ENCODE data around the gene RAB5IF. TPM values are rescaled to one million over a fixed set of nuclear protein-coding genes. Genes with fewer than 3 reads are reported as not detected.
A peak's percentile ranks its signal among the peaks of the same experiment; 100 is the strongest.

The RAB5IF gene
- total and polyA plus RNA-seq, 10 of the 15 experiments (the other 5 are each of a cell fraction or from before 2014, with no cell fraction given), result 19.4 to 246 (median 92.0) TPM

GRCh38 chr20:36593347-36593929 lies 12.1 kb upstream of the RAB5IF start:
- ChIA-PET POLR2A (interaction anchor here (0.7 to 4.1 kb wide), 9 partner anchors 8 to 289 kb away, joined by 3 to 87 read pairs (median 7); partner anchors contain the start of genes RAB5IF and TGIF2), SMC1A (ENCODE audit: uncharacterized antibody, unreplicated experiment) (interaction anchor here (1.0 to 9.1 kb wide), 8 partner anchors 9 to 273 kb away, joined by 3 to 98 read pairs (median 10); partner anchors contain the start of genes RAB5IF and TGIF2), CTCF (interaction anchor here (0.6 to 4.8 kb wide), 8 partner anchors 11 to 161 kb away, joined by 3 to 74 read pairs (median 4); partner anchors contain the start of genes RAB5IF and TGIF2), RAD21 (ENCODE audit: unreplicated experiment) (interaction anchor here (0.7 to 5.1 kb wide), 12 partner anchors 11 to 293 kb away, joined by 3 to 93 read pairs (median 6); partner anchors contain the start of genes NDRG3, RAB5IF and TGIF2)
- no peak overlapping the region for H2AFZ ChIP-seq (ENCODE audit: control insufficient read depth, low read depth, low read length)
- H3K4me2 ChIP-seq (ENCODE audit: control insufficient read depth, insufficient read depth), result peak overlapping the region; percentile 88; the same call in 1 of the 2 replicates
- FAIRE-seq, result no peak
- in situ Hi-C loops (cut with MboI) (no loop called here), intact Hi-C loops (cut with micrococcal nuclease; ENCODE audit: unreplicated experiment) (no loop called here)
- 74% methylated on average over 5 of the region's 5 CpGs for WGBS (ENCODE audit: insufficient coverage, insufficient replicate concordance, low lambda C conversion rate, missing lambda C conversion rate)
- no peaks in the 10 kb centered on the region for H3K27me3 ChIP-seq (replicated peaks in 1 of 2; ENCODE audit: control insufficient read depth in 2 of 2, insufficient read depth in 2 of 2, low read length in 1 of 2)
- no peak overlapping the region; the same call in 1 of the 2 replicates for H3K4me3 ChIP-seq
- peaks cover 3% of the 10 kb centered on the region for H3K79me2 ChIP-seq (ENCODE audit: control insufficient read depth, insufficient read depth, low read length)
- no peak for ATAC-seq
- no peak for DNase-seq (ENCODE audit: low read depth, low spot score)
- H3K27ac ChIP-seq (ENCODE audit: control insufficient read depth, insufficient read depth), result peak overlapping the region; percentile 99
- H3K9me3 ChIP-seq (replicated peaks; ENCODE audit: control insufficient read depth, insufficient read depth, low read length), result no peaks in the 10 kb centered on the region
- peak overlapping the region; percentile 68 for H3K9ac ChIP-seq (ENCODE audit: control insufficient read depth, insufficient read depth, low read length)
- H4K20me1 ChIP-seq (ENCODE audit: control insufficient read depth, insufficient read depth), result no peaks in the 10 kb centered on the region
- peaks cover 36% of the 10 kb centered on the region for H3K4me1 ChIP-seq (ENCODE audit: control insufficient read depth, insufficient read depth, low read length)
- peaks cover 11% of the 10 kb centered on the region in 2 experiments for H3K36me3 ChIP-seq (ENCODE audit: control insufficient read depth in 2 of 2, insufficient read depth in 2 of 2, low read length in 1 of 2)
- TF ChIP-seq EED (IDR thresholded peaks at IDR 0.05; ENCODE audit: low read depth) (0 out of 2 replicates have a peak, but pooled peaks have one; percentile 5), USF2 (IDR thresholded peaks at IDR 0.05; ENCODE audit: borderline replicate concordance, low read depth, low read length) (no peak), YY1 (IDR thresholded peaks at IDR 0.05; ENCODE audit: low read depth, low read length) (0 out of 2 replicates have a peak, but pooled peaks have one; percentile 17), ZNF217 (IDR thresholded peaks at IDR 0.05) (no peak), WRNIP1 (IDR thresholded peaks at IDR 0.05; ENCODE audit: borderline replicate concordance, low read depth, low read length) (no peak), SREBF1 (IDR thresholded peaks at IDR 0.05; ENCODE audit: low read length) (no peak), PAX5 (IDR thresholded peaks at IDR 0.05; ENCODE audit: borderline replicate concordance, low read depth, low read length) (no peak)
- BruUV-seq (replicated peaks), result no TSS peak

Data from GM12878 (cell line).